ENCODE measurements around the gene FHIT. TPM values are rescaled to one million over a fixed set of nuclear protein-coding genes. Genes with fewer than 3 reads are reported as not detected.
"Not testable (repeated sequence)": the region's sequence is repeated elsewhere in the genome, so short reads cannot be mapped to it uniquely, and the experiment has no call there.

FHIT gene
- total RNA-seq, 4 donors from 2014 or later = 0.72 to 5.2 (median 2.1) TPM

DNA sequence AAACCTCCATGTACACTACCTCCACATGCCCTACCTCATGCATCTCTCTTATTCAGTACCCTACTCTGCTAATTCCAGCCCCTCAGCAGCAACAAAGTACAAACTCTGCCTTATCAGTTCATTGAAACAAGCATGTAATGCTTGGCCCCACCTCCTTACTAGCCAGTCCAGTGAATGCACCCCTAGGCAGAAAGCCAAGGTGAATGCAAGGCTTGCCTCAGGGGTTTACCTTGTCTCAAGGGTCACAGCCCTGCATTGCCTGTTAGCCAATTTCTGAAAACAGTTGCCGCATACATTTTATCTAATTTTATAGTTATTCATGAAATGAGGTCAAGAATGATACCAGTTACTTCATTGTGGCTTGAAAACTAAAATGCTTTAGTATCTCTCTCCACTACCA is 576.4 kb downstream of the FHIT start:
- intact Hi-C loops (cut with DNase I; ENCODE audit: low total_unique reads) (no loop called here), in situ Hi-C loops (cut with MboI; ENCODE audit: low sequenced_read_pairs in 4 of 4) (no loop called here)
- no peak for ATAC-seq
- Histone ChIP-seq H3K27me3 (no peaks in the 10 kb centered on the region), H3K4me3 (no peak overlapping the region), H3K9me3 (no peaks in the 10 kb centered on the region), H3K36me3 (no peaks in the 10 kb centered on the region), H3K4me1 (no peaks in the 10 kb centered on the region), H3K27ac (no peak overlapping the region)
- no peak for DNase-seq
- TF ChIP-seq, protein P1, sequence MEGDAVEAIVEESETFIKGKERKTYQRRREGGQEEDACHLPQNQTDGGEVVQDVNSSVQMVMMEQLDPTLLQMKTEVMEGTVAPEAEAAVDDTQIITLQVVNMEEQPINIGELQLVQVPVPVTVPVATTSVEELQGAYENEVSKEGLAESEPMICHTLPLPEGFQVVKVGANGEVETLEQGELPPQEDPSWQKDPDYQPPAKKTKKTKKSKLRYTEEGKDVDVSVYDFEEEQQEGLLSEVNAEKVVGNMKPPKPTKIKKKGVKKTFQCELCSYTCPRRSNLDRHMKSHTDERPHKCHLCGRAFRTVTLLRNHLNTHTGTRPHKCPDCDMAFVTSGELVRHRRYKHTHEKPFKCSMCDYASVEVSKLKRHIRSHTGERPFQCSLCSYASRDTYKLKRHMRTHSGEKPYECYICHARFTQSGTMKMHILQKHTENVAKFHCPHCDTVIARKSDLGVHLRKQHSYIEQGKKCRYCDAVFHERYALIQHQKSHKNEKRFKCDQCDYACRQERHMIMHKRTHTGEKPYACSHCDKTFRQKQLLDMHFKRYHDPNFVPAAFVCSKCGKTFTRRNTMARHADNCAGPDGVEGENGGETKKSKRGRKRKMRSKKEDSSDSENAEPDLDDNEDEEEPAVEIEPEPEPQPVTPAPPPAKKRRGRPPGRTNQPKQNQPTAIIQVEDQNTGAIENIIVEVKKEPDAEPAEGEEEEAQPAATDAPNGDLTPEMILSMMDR (IDR thresholded peaks at IDR 0.05 in 4 of 5, conservative IDR thresholded peaks at IDR 0.05 in 1 of 5) = no peak
- TF ChIP-seq POLR2A (IDR thresholded peaks at IDR 0.05) = no peak

DNA sequence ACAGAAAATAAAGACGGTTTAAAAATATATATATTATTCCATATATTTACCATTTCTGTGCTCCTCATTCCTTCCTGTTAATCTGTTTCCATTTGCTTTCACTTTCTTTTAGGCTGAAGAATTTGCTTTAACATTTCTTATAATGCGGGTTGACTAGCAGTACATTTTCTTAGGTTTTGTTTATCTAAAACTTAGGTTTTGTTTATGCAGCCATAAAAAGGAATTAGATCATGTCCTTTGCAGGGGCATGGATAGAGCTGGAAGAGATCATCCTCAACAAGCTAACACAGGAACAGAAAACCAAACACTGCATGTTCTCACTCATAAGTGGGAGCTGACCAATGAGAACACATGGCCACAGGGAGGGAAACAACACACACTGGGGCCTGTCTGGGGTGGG is 578.1 kb downstream of the FHIT start:
- H3K4me1 ChIP-seq = no peaks in the 10 kb centered on the region
- intact Hi-C loops (cut with DNase I; ENCODE audit: low total_unique reads) = no loop called here
- H3K27me3 ChIP-seq = no peaks in the 10 kb centered on the region
- in situ Hi-C loops (cut with MboI; ENCODE audit: low sequenced_read_pairs in 4 of 4) = no loop called here
- no peaks in the 10 kb centered on the region for H3K36me3 ChIP-seq
- DNase-seq (no peak), ATAC-seq (no peak)
- H3K9me3 ChIP-seq = no peaks in the 10 kb centered on the region
- no peak overlapping the region for H3K4me3 ChIP-seq
- TF ChIP-seq, protein P1 (IDR thresholded peaks at IDR 0.05 in 4 of 5, conservative IDR thresholded peaks at IDR 0.05 in 1 of 5) = no peak
- TF ChIP-seq POLR2A (IDR thresholded peaks at IDR 0.05) = no peak
- H3K27ac ChIP-seq = no peak overlapping the region

DNA sequence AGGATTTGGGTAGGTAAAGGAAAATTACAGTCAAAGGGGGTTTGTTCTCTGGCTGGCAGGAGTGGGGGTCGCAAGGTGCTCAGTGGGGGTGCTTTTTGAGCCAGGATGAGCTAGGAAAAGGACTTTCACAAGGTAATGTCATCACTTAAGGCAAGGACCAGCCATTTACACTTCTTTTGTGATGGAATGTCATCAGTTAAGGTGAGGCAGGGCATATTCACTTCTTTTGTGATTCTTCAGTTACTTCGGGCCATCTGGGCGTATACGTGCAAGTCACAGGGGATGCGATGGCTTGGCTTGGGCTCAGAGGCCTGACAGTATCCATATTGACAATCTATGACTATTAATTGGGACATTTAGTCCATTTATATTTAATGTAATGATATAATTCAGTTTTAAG is 578.9 kb downstream of the FHIT start:
- ATAC-seq; in situ Hi-C loops (cut with MboI; ENCODE audit: low sequenced_read_pairs in 4 of 4): not testable (repeated sequence)

DNA sequence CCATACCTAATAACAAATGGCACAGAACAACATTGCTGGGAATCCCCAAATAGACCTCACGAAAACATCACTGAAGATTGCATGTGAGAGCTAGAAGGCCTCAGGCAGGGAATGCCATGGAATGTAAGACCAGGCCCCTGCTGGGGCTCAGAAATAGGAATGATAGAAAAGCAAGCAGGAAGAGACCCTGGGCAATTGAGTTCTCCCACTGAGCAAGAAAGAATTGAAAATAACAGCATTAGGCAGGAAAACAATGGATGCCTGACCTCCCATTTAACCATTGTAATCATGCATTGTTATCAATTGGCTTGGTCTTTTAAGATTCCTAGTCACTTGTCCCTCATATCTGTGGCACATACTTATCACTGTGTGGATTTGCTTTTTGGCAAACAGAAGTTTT is 581.6 kb downstream of the FHIT start:
- in situ Hi-C loops (cut with MboI; ENCODE audit: low sequenced_read_pairs in 4 of 4) = no loop called here

More for the DNA sequence above, 578.9 kb downstream of the FHIT start:
- H3K4me3 ChIP-seq; DNase-seq; H3K27me3 ChIP-seq; H3K9me3 ChIP-seq; H3K27ac ChIP-seq; H3K4me1 ChIP-seq; H3K36me3 ChIP-seq; intact Hi-C loops (cut with DNase I; ENCODE audit: low total_unique reads): not testable (repeated sequence)

DNA sequence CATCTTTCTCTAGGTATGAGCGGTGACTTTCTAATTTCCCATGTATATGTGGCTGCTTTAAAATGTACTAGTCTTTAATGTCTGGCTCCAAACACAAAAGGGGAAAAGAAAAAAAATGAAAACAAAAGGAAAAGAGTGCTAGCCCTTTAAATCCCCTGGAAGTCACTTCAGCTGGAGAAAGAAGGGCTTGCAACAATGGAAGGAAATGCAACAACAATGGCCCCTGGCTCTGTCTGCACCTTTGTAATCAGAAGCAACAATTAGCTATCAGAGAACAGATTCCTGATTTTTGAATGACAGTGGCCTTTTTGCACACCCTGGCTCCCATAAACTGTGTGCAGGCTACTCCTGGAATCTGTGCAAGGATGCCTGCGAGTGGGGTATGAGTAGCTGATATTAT is 591.2 kb downstream of the FHIT start:
- H3K27ac ChIP-seq = no peak overlapping the region
- intact Hi-C loops (cut with DNase I; ENCODE audit: low total_unique reads) = no loop called here
- no peak for TF ChIP-seq POLR2A (IDR thresholded peaks at IDR 0.05)
- TF ChIP-seq, protein P1 (IDR thresholded peaks at IDR 0.05 in 4 of 5, conservative IDR thresholded peaks at IDR 0.05 in 1 of 5) = no peak
- H3K9me3 ChIP-seq = no peaks in the 10 kb centered on the region
- no peak overlapping the region for H3K4me3 ChIP-seq
- H3K36me3 ChIP-seq = no peaks in the 10 kb centered on the region
- no peaks in the 10 kb centered on the region for H3K4me1 ChIP-seq
- no peak for DNase-seq
- in situ Hi-C loops (cut with MboI; ENCODE audit: low sequenced_read_pairs in 4 of 4) = no loop called here
- ATAC-seq = no peak
- no peaks in the 10 kb centered on the region for H3K27me3 ChIP-seq

More for the DNA sequence above, 581.6 kb downstream of the FHIT start:
- no peaks in the 10 kb centered on the region for H3K4me1 ChIP-seq
- no peak overlapping the region for H3K27ac ChIP-seq
- TF ChIP-seq POLR2A (IDR thresholded peaks at IDR 0.05) = no peak
- TF ChIP-seq, protein P1 (IDR thresholded peaks at IDR 0.05 in 4 of 5, conservative IDR thresholded peaks at IDR 0.05 in 1 of 5) = no peak
- ATAC-seq = no peak
- no peak overlapping the region for H3K4me3 ChIP-seq
- intact Hi-C loops (cut with DNase I; ENCODE audit: low total_unique reads) = no loop called here
- no peaks in the 10 kb centered on the region for H3K36me3 ChIP-seq
- no peaks in the 10 kb centered on the region for H3K27me3 ChIP-seq
- DNase-seq = no peak
- H3K9me3 ChIP-seq = no peaks in the 10 kb centered on the region
